Esophagus squamous epithelium (tissue), 4 donors: ENCODE data around the gene FEM1C.

Experiments used
- CTCF ChIP-seq, 6 experiments: fragments of 450-650 bp in 4 of 6; fragments of 200-600 bp in 2 of 6; sonication (generic) in 2 of 6; IDR thresholded peaks; one replicate each; pipeline ENCODE4 v1.5.1; 2016 to 2019; ENCODE audit warnings: antibody characterized with exemption in 6 of 6, mild to moderate bottlenecking in 4 of 6, moderate library complexity in 4 of 6
- POLR2A ChIP-seq, 4 donors: fragments of 450-650 bp; IDR thresholded peaks; one replicate each; pipeline ENCODE4 v1.6.1; 2017; ENCODE audit warnings: antibody characterized with exemption in 4 of 4, mild to moderate bottlenecking in 4 of 4, moderate library complexity in 3 of 4

GRCh38 chr5:115579747-115580173, 35.2 kb upstream of the FEM1C start:
- TF ChIP-seq CTCF (IDR thresholded peaks at IDR 0.05) (no peak), POLR2A (IDR thresholded peaks at IDR 0.05) (no peak)
